H1 (cell line): ENCODE measurements around the gene MAP7. TPM values are rescaled to one million over a fixed set of nuclear protein-coding genes. Genes with fewer than 3 reads are reported as not detected.

Experiments used
- CTCF ChIA-PET: fragments of 300-600 bp; sonication (Branson Sonifier 250); formaldehyde crosslinking; loops from one replicate; lab custom pipeline; 2021; ENCODE audit not compliant: partially characterized antibody; lab: Charles Lee
- POLR2A ChIA-PET: fragments of 300-600 bp; sonication (Branson Sonifier 250); formaldehyde crosslinking; loops from one replicate; lab custom pipeline; 2021; ENCODE audit warnings: inconsistent platforms; ENCODE audit not compliant: partially characterized antibody; lab: Charles Lee
- DNase-seq, 2 experiments: peaks; one replicate each; pipeline versions ENCODE4 v3.0.0 to v3.0.0-alpha.2; 2010 to 2022; ENCODE audit warnings: low spot score in 2 of 2, low read depth in 1 of 2, mixed read lengths in 1 of 2
- FAIRE-seq: peaks from 2 replicates; lab custom pipeline; 2011; peaks lifted over from hg19 to GRCh38; lab: Jason Lieb, UNC
- H2AFZ ChIP-seq: 2 replicates; pipeline ENCODE4 v1.8.1; 2012; ENCODE audit warnings: low read length, inconsistent platforms
- H2AK5ac ChIP-seq: 2 replicates; pipeline ENCODE4 v1.6.1; 2013; ENCODE audit warnings: low read depth, low read length
- H2BK120ac ChIP-seq: replicated peaks from 2 replicates; pipeline ENCODE3; 2013; ENCODE audit warnings: low read depth, low read length, inconsistent platforms
- H2BK12ac ChIP-seq: 2 replicates; pipeline ENCODE4 v1.6.1; 2013; ENCODE audit warnings: low read depth, low read length
- H2BK15ac ChIP-seq: 2 replicates; pipeline ENCODE4 v1.6.1; 2013; ENCODE audit warnings: low read length
- H2BK20ac ChIP-seq: 2 replicates; pipeline ENCODE4 v1.6.1; 2013; ENCODE audit warnings: low read length
- H2BK5ac ChIP-seq: 2 replicates; pipeline ENCODE4 v1.6.1; 2013; ENCODE audit warnings: low read depth, low read length
- H3K14ac ChIP-seq: 2 replicates; pipeline ENCODE4 v1.6.1; 2013; ENCODE audit warnings: inconsistent platforms; ENCODE audit not compliant: insufficient read length
- H3K18ac ChIP-seq: 2 replicates; pipeline ENCODE4 v1.6.1; 2013; ENCODE audit warnings: low read length; ENCODE audit errors: extremely low read depth
- H3K23ac ChIP-seq: 2 replicates; pipeline ENCODE4 v1.6.1; 2013; ENCODE audit warnings: inconsistent platforms; ENCODE audit not compliant: insufficient read length
- H3K23me2 ChIP-seq: 2 replicates; pipeline ENCODE4 v1.6.1; 2013; ENCODE audit warnings: low read depth, low read length
- H3K27ac ChIP-seq: 2 replicates; pipeline ENCODE4 v1.6.1; 2011; ENCODE audit warnings: low read depth, low read length, inconsistent platforms
- H3K27me3 ChIP-seq, 4 experiments: replicated peaks in 1 of 4; 1 replicate in 1 of 4; 2 replicates in 3 of 4; pipeline versions ENCODE4 v1.6.1 to v1.8.1; 2011 to 2013; ENCODE audit warnings: low read length in 3 of 4, mild to moderate bottlenecking in 3 of 4, inconsistent platforms in 2 of 4, mixed read lengths in 2 of 4, moderate library complexity in 1 of 4; ENCODE audit not compliant: control insufficient read depth in 3 of 4, insufficient read depth in 3 of 4; ENCODE audit errors: extremely low read depth in 1 of 4
- H3K36me3 ChIP-seq, 4 experiments: 2 replicates each; pipeline versions ENCODE4 v1.6.1 to v1.8.1; 2011 to 2013; ENCODE audit warnings: mild to moderate bottlenecking in 4 of 4, low read length in 3 of 4, moderate library complexity in 2 of 4, control low read depth in 1 of 4, inconsistent platforms in 1 of 4; ENCODE audit not compliant: insufficient read depth in 4 of 4, control insufficient read depth in 2 of 4
- H3K4ac ChIP-seq: replicated peaks from 2 replicates; pipeline ENCODE3; 2013; ENCODE audit warnings: low read length, low read depth, mixed read lengths, inconsistent platforms; ENCODE audit not compliant: insufficient read length
- H3K4me1 ChIP-seq, 4 experiments: replicated peaks in 1 of 4; 1 replicate in 1 of 4; 2 replicates in 3 of 4; pipeline versions ENCODE4 v1.6.1 to v1.8.1; 2011 to 2013; ENCODE audit warnings: low read length in 3 of 4, inconsistent platforms in 2 of 4, mixed read lengths in 1 of 4; ENCODE audit not compliant: insufficient read depth in 4 of 4, control insufficient read depth in 3 of 4
- H3K4me2 ChIP-seq, 2 experiments: 2 replicates each; pipeline versions ENCODE4 v1.6.1 to v1.8.1; 2011 to 2013; ENCODE audit warnings: low read depth in 2 of 2, low read length in 2 of 2, control low read depth in 1 of 2, inconsistent platforms in 1 of 2, mild to moderate bottlenecking in 1 of 2; ENCODE audit not compliant: insufficient read depth in 1 of 2
- H3K4me3 ChIP-seq, 4 experiments: fragments of 200-600, 300-600 bp in 1 of 4; sonication (generic), shearing (Covaris generic), sonication (Bioruptor Twin) in 1 of 4; 2 replicates each; pipeline versions ENCODE4 v1.5.1 to v1.8.1; 2011 to 2016; ENCODE audit warnings: low read length in 4 of 4, low read depth in 3 of 4, control low read depth in 2 of 4, inconsistent platforms in 2 of 4, mild to moderate bottlenecking in 2 of 4, mixed read lengths in 1 of 4, moderate library complexity in 1 of 4; ENCODE audit not compliant: insufficient read depth in 2 of 4; ENCODE audit errors: extremely low read depth in 1 of 4
- H3K56ac ChIP-seq: replicated peaks from 2 replicates; pipeline ENCODE3; 2013; ENCODE audit warnings: low read depth, mild to moderate bottlenecking, mixed read lengths, low read length, inconsistent platforms; ENCODE audit not compliant: insufficient read length
- H3K79me1 ChIP-seq: 2 replicates; pipeline ENCODE4 v1.6.1; 2013; ENCODE audit warnings: low read depth, low read length, control low read depth
- H3K79me2 ChIP-seq, 2 experiments: 2 replicates each; pipeline versions ENCODE4 v1.6.1 to v1.8.1; 2012 to 2013; ENCODE audit warnings: low read length in 2 of 2, mild to moderate bottlenecking in 2 of 2, inconsistent platforms in 1 of 2; ENCODE audit not compliant: insufficient read depth in 2 of 2, control insufficient read depth in 1 of 2
- H3K9ac ChIP-seq, 4 experiments: replicated peaks in 1 of 4; 1 replicate in 1 of 4; 2 replicates in 3 of 4; pipeline versions ENCODE4 v1.6.1 to v1.8.1; 2011 to 2013; ENCODE audit warnings: low read depth in 3 of 4, low read length in 3 of 4, control low read depth in 2 of 4, mild to moderate bottlenecking in 2 of 4, moderate library complexity in 2 of 4, inconsistent platforms in 1 of 4; ENCODE audit errors: extremely low read depth in 1 of 4
- H3K9me3 ChIP-seq, 2 experiments: 2 replicates each; pipeline versions ENCODE4 v1.6.1 to v1.8.1; 2012 to 2013; ENCODE audit warnings: mild to moderate bottlenecking in 2 of 2, moderate library complexity in 2 of 2, control low read depth in 1 of 2, inconsistent platforms in 1 of 2, low read depth in 1 of 2, low read length in 1 of 2, mixed read lengths in 1 of 2; ENCODE audit not compliant: insufficient read depth in 2 of 2
- H4K20me1 ChIP-seq, 2 experiments: replicated peaks in 1 of 2; 2 replicates each; pipeline versions ENCODE3 to v1.8.1; 2011 to 2013; ENCODE audit warnings: inconsistent platforms in 2 of 2, low read length in 2 of 2, mild to moderate bottlenecking in 1 of 2; ENCODE audit not compliant: insufficient read depth in 2 of 2, control insufficient read depth in 1 of 2
- H4K5ac ChIP-seq: 2 replicates; pipeline ENCODE4 v1.6.1; 2013; ENCODE audit warnings: low read length, low read depth, mixed read lengths, inconsistent platforms; ENCODE audit not compliant: insufficient read length
- H4K8ac ChIP-seq: 2 replicates; pipeline ENCODE4 v1.8.0; 2013; ENCODE audit warnings: mild to moderate bottlenecking, moderate library complexity, low read length, inconsistent platforms; ENCODE audit not compliant: insufficient read depth; ENCODE audit errors: extremely low read depth
- H4K91ac ChIP-seq: replicated peaks from 2 replicates; pipeline ENCODE3; 2013; ENCODE audit warnings: low read length, mixed read lengths, inconsistent platforms; ENCODE audit not compliant: insufficient read length
- CTBP2 ChIP-seq: IDR thresholded peaks from 2 replicates; pipeline ENCODE4 v1.7.0; 2011; ENCODE audit warnings: borderline replicate concordance, mild to moderate bottlenecking, moderate library complexity, mixed read lengths, low read length; ENCODE audit not compliant: insufficient read depth, insufficient read length
- EP300 ChIP-seq, 2 experiments: IDR thresholded peaks; 1 replicate in 1 of 2; 2 replicates in 1 of 2; pipeline ENCODE4 v1.6.1; 2011 to 2012; ENCODE audit warnings: low read depth in 2 of 2, low read length in 2 of 2, mild to moderate bottlenecking in 2 of 2, borderline replicate concordance in 1 of 2, inconsistent platforms in 1 of 2, moderate library complexity in 1 of 2
- KDM4A ChIP-seq: IDR thresholded peaks from one replicate; pipeline ENCODE4 v1.7.1; 2012; ENCODE audit warnings: low read depth, mild to moderate bottlenecking, moderate library complexity, low read length, inconsistent platforms; ENCODE audit not compliant: severe bottlenecking
- WGBS, 2 experiments: shearing (Covaris generic) in 1 of 2; methylation state at CpG; one replicate each; pipeline versions ENCODE4 v1.1.6 to v1.1.7; 2013 to 2015; ENCODE audit warnings: low lambda C conversion rate in 2 of 2, mixed read lengths in 2 of 2, inconsistent platforms in 1 of 2, low coverage in 1 of 2, missing lambda C conversion rate in 1 of 2; ENCODE audit not compliant: insufficient replicate concordance in 2 of 2, insufficient coverage in 1 of 2, insufficient read length in 1 of 2; ENCODE audit errors: extremely low coverage in 1 of 2, missing lambda C conversion rate in 1 of 2; 5-methylcytosine and 5-hydroxymethylcytosine counted together
- polyA plus RNA-seq, 7 experiments: library from polyadenylated mRNA; depleted of rRNA in 3 of 7; stranded (reverse) in 5 of 7; unstranded in 2 of 7; fragments of >200 nt in 5 of 7; fragments of 200-250 nt in 2 of 7; gene quantifications; 1 replicate in 5 of 7; 2 replicates in 1 of 7; 4 replicates in 1 of 7; pipeline versions ENCODE4 v1.2.1 to v1.2.3, GENCODE V29; 2011 to 2013; ENCODE audit warnings: missing spikeins in 2 of 7, mixed read lengths in 2 of 7
- total RNA-seq: library from RNA; stranded (reverse); fragmentation: NEBNext Ultra II Directional; extraction: Animal tissue kit (Norgen Biotek cat#: 25700); gene quantifications from 2 replicates; pipeline ENCODE4 v1.2.1, GENCODE V29; 2021

Gene MAP7
- total and polyA plus RNA-seq, 2 of the 8 experiments (the other 6 are each of a cell fraction or from before 2014, with no cell fraction given) = 13.5 to 66.9 TPM

DNA sequence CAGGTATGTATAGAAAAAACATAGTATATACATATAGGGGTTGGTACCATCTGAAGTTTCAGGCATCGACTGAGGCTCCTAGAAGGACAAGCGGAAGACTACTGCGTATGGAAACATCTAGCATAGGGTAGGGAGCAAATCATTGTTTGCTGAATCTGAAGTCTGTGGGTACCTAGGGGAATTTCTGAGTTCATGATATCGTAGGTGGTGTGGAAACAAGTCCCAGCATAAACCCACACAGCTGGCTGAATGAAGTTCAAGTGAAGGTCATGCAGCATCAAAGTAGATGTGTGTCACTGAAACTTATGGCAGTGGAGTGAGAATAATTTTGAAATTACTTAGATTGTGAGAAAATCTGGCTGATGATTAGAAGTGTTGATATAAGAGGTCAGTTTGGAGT is 39.4 kb downstream of the MAP7 start:
- Histone ChIP-seq H3K4ac (no peak overlapping the region), H3K4me2 (no peak overlapping the region), H3K18ac (no peak overlapping the region), H3K27me3 (no peaks in the 10 kb centered on the region), H2BK12ac (no peak overlapping the region), H3K9ac (no peak overlapping the region), H3K23me2 (no peaks in the 10 kb centered on the region), H3K23ac (no peak overlapping the region), H3K27ac (no peak overlapping the region), H4K8ac (no peak overlapping the region), H2BK20ac (no peak overlapping the region), H3K14ac (no peak overlapping the region), H4K20me1 (peaks cover 0 to 1% of the 10 kb centered on the region in 2 experiments), H3K36me3 (no peaks in the 10 kb centered on the region; a peak in 1 of 8 replicates), H2AFZ (no peak overlapping the region), H3K56ac (no peak overlapping the region), H2BK120ac (no peak overlapping the region), H3K9me3 (no peaks in the 10 kb centered on the region), H2AK5ac (no peak overlapping the region), H3K4me3 (no peak overlapping the region), H4K91ac (no peak overlapping the region), H2BK5ac (no peak overlapping the region), H3K4me1 (peaks cover 0 to 13% (median 4%) of the 10 kb centered on the region in 4 experiments; a peak in 3 of 7 replicates), H2BK15ac (no peak overlapping the region), H3K79me2 (peaks cover 0 to 91% of the 10 kb centered on the region in 2 experiments; a peak in 3 of 4 replicates), H4K5ac (no peak overlapping the region), H3K79me1 (no peaks in the 10 kb centered on the region; the same call in 1 of the 2 replicates)
- ChIA-PET CTCF (interaction anchor here (1.5 kb wide), 1 partner anchor 15 kb away, joined by 6 read pairs; no protein-coding TSS in a partner anchor), POLR2A (interaction anchor here (2.2 kb wide), 1 partner anchor 221 kb away, joined by 4 read pairs; the partner anchor contains the start of gene BCLAF1)
- no peak for TF ChIP-seq CTBP2
- no peak for TF ChIP-seq EP300 (IDR thresholded peaks at IDR 0.05; ENCODE audit: borderline replicate concordance in 1 of 2, low read depth in 2 of 2, low read length in 2 of 2)
- TF ChIP-seq KDM4A = no peak
- DNase-seq (peak in 1 of 2 experiments; percentile 1), FAIRE-seq (no peak)
- whole genome bisulfite sequencing, 2 experiments = 96% methylated on average over 4 of the region's 4 CpGs; no CpG with 5 or more reads in 1 of the 2 experiments
